Measurements from ENCODE around the gene IRAK1BP1. TPM values are rescaled to one million over a fixed set of nuclear protein-coding genes. Genes with fewer than 3 reads are reported as not detected.
A peak's percentile ranks its signal among the peaks of the same experiment; 100 is the strongest.

Gene IRAK1BP1, protein sequence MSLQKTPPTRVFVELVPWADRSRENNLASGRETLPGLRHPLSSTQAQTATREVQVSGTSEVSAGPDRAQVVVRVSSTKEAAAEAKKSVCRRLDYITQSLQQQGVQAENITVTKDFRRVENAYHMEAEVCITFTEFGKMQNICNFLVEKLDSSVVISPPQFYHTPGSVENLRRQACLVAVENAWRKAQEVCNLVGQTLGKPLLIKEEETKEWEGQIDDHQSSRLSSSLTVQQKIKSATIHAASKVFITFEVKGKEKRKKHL
- total RNA-seq, result 1 to 10 TPM; 5.7 to 6.4 TPM
- 8.3 TPM for polyA plus RNA-seq (2013, experiment 1 of 2)
- polyA plus RNA-seq (2013, experiment 2 of 2), result 6.7 TPM
- long read RNA-seq, experiment 1, full-length matches to known transcripts, result 3 of 7 reads
- long read RNA-seq, experiment 1, partial matches to known transcripts, result 0 of 7 reads
- long read RNA-seq, experiment 1, other reads (novel, unspliced or antisense), result 4 of 7 reads
- long read RNA-seq, experiment 2, full-length matches to known transcripts, result 10 of 15 reads
- long read RNA-seq, experiment 2, partial matches to known transcripts, result 0 of 15 reads
- long read RNA-seq, experiment 2, other reads (novel, unspliced or antisense), result 5 of 15 reads
- long read RNA-seq, experiment 3, full-length matches to known transcripts, result 1 of 5 reads
- long read RNA-seq, experiment 3, partial matches to known transcripts, result 1 of 5 reads
- long read RNA-seq, experiment 3, other reads (novel, unspliced or antisense), result 3 of 5 reads
- long read RNA-seq, experiment 4, full-length matches to known transcripts, result 3 of 8 reads
- long read RNA-seq, experiment 4, partial matches to known transcripts, result 1 of 8 reads
- long read RNA-seq, experiment 4, other reads (novel, unspliced or antisense), result 4 of 8 reads

GRCh38 chr6:78867370-78868040, at the start of gene IRAK1BP1:
Gene IRAK1BP1, plus strand, starts transcription at chr6:78867551. Its CDS starts 26 bp downstream, at chr6:78867577.
- Histone ChIP-seq H3K36me3 (ENCODE audit: control insufficient read depth, insufficient read depth, low read length) (no peaks in the 10 kb centered on the region), H3K27ac (ENCODE audit: low read depth, low read length) (peak within 1 kb of the TSS; percentile 89), H3K27me3 (ENCODE audit: control insufficient read depth, insufficient read depth, low read length, poor library complexity, severe bottlenecking) (no peaks in the 10 kb centered on the region), H3K4me3 (ENCODE audit: low read length) (peak within 1 kb of the TSS; percentile 94), H3K4me1 (ENCODE audit: control insufficient read depth, insufficient read depth, low read length) (no peaks in the 10 kb centered on the region), H3K9me3 (ENCODE audit: control insufficient read depth, low read length) (no peaks in the 10 kb centered on the region), H3K9ac (ENCODE audit: extremely low read depth, low read length, poor library complexity, severe bottlenecking) (peak within 1 kb of the TSS; percentile 88)
- 2 to 11% methylated on average over 29 to 48 of the region's 48 CpGs for WGBS, 2 experiments (ENCODE audit: insufficient coverage in 1 of 2, insufficient read length in 1 of 2)
- Mint-ChIP-seq H3K4me3 (peak within 1 kb of the TSS; percentile 94), H3K4me1 (peaks cover 9% of the 10 kb centered on the region), H3K9me3 (no peaks in the 10 kb centered on the region), H3K27ac (peak within 1 kb of the TSS; percentile 98), H3K36me3 (ENCODE audit: low read depth) (peaks cover 15% of the 10 kb centered on the region), H3K27me3 (ENCODE audit: insufficient read depth) (no peaks in the 10 kb centered on the region)
- TF ChIP-seq, protein P1, sequence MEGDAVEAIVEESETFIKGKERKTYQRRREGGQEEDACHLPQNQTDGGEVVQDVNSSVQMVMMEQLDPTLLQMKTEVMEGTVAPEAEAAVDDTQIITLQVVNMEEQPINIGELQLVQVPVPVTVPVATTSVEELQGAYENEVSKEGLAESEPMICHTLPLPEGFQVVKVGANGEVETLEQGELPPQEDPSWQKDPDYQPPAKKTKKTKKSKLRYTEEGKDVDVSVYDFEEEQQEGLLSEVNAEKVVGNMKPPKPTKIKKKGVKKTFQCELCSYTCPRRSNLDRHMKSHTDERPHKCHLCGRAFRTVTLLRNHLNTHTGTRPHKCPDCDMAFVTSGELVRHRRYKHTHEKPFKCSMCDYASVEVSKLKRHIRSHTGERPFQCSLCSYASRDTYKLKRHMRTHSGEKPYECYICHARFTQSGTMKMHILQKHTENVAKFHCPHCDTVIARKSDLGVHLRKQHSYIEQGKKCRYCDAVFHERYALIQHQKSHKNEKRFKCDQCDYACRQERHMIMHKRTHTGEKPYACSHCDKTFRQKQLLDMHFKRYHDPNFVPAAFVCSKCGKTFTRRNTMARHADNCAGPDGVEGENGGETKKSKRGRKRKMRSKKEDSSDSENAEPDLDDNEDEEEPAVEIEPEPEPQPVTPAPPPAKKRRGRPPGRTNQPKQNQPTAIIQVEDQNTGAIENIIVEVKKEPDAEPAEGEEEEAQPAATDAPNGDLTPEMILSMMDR (conservative IDR thresholded peaks at IDR 0.05), result peak; percentile 49
- peak; percentile 95 for DNase-seq

DNA sequence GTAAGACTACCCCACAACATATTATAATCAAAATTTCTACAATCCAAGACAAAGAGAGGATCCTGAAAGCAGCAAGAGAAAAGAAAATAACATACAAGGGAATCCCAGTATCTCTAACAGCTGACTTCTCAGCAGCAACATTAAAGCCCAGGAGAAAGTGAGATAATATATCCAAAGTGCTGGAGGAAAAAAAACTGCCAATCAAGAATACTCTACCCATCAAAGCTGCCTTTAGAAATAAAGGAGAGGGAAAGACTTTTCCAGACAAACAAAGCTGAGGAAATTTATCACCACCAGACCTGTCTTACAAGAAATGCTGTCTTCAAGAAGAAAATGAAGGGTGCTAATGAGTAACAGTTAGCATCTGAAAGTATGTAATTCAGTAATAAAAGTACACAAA, 43.3 kb upstream of the IRAK1BP1 start:
- H3K4me3 Mint-ChIP-seq, result no peak overlapping the region
- Histone ChIP-seq H3K9ac (ENCODE audit: extremely low read depth, low read length, poor library complexity, severe bottlenecking) (no peak overlapping the region), H3K4me3 (ENCODE audit: low read length) (no peak overlapping the region), H3K36me3 (ENCODE audit: control insufficient read depth, insufficient read depth, low read length) (no peaks in the 10 kb centered on the region), H3K27ac (ENCODE audit: low read depth, low read length) (no peak overlapping the region), H3K9me3 (ENCODE audit: control insufficient read depth, low read length) (no peaks in the 10 kb centered on the region), H3K27me3 (ENCODE audit: control insufficient read depth, insufficient read depth, low read length, poor library complexity, severe bottlenecking) (no peaks in the 10 kb centered on the region), H3K4me1 (ENCODE audit: control insufficient read depth, insufficient read depth, low read length) (no peaks in the 10 kb centered on the region)
- H3K36me3 Mint-ChIP-seq (ENCODE audit: low read depth), result no peaks in the 10 kb centered on the region
- TF ChIP-seq, protein P1 (conservative IDR thresholded peaks at IDR 0.05), result no peak
- no peak overlapping the region for H3K27ac Mint-ChIP-seq
- peaks cover 4% of the 10 kb centered on the region for H3K9me3 Mint-ChIP-seq
- peaks cover 8% of the 10 kb centered on the region for H3K27me3 Mint-ChIP-seq (ENCODE audit: insufficient read depth)
- no peaks in the 10 kb centered on the region for H3K4me1 Mint-ChIP-seq
- DNase-seq, result no peak

GRCh38 chr6:78829407-78829806, 37.9 kb upstream of the IRAK1BP1 start:
- no peaks in the 10 kb centered on the region for H3K27me3 Mint-ChIP-seq (ENCODE audit: insufficient read depth)
- Histone ChIP-seq H3K4me1 (ENCODE audit: control insufficient read depth, insufficient read depth, low read length) (no peaks in the 10 kb centered on the region), H3K36me3 (ENCODE audit: control insufficient read depth, insufficient read depth, low read length) (no peaks in the 10 kb centered on the region), H3K9ac (ENCODE audit: extremely low read depth, low read length, poor library complexity, severe bottlenecking) (no peak overlapping the region), H3K4me3 (ENCODE audit: low read length) (no peak overlapping the region), H3K27ac (ENCODE audit: low read depth, low read length) (no peak overlapping the region), H3K27me3 (ENCODE audit: control insufficient read depth, insufficient read depth, low read length, poor library complexity, severe bottlenecking) (no peaks in the 10 kb centered on the region), H3K9me3 (ENCODE audit: control insufficient read depth, low read length) (no peaks in the 10 kb centered on the region)
- no peak for DNase-seq
- TF ChIP-seq, protein P1 (conservative IDR thresholded peaks at IDR 0.05), result no peak
- H3K36me3 Mint-ChIP-seq (ENCODE audit: low read depth), result no peaks in the 10 kb centered on the region
- H3K27ac Mint-ChIP-seq, result no peak overlapping the region
- 88 to 100% methylated on average over 1 to 3 of the region's 3 CpGs for WGBS, 2 experiments (ENCODE audit: insufficient coverage in 1 of 2, insufficient read length in 1 of 2)
- H3K4me3 Mint-ChIP-seq, result no peak overlapping the region
- no peaks in the 10 kb centered on the region for H3K4me1 Mint-ChIP-seq
- no peaks in the 10 kb centered on the region for H3K9me3 Mint-ChIP-seq
